Measurements from ENCODE around the gene NUP93. TPM values are rescaled to one million over a fixed set of nuclear protein-coding genes. Genes with fewer than 3 reads are reported as not detected.
A peak's percentile ranks its signal among the peaks of the same experiment; 100 is the strongest.

The NUP93 gene
- total and polyA plus RNA-seq, 4 donors = 27.4 to 59.9 (median 51.2) TPM

- 93 to 96% methylated on average over 5 of the region's 5 CpGs for WGBS, 2 donors
Measured at GRCh38 chr16:56697456-56698155, 32.3 kb upstream of the NUP93 start.

GRCh38 chr16:56700195-56700594 lies 29.7 kb upstream of the NUP93 start:
- H3K9me3 ChIP-seq (ENCODE audit: control insufficient read depth in 4 of 4, insufficient read depth in 3 of 4, low read length in 3 of 4) = peaks cover 0 to 3% (median 0%) of the 10 kb centered on the region in 4 donors
- H3K27me3 ChIP-seq (ENCODE audit: control insufficient read depth in 3 of 3, insufficient read depth in 3 of 3, low read length in 2 of 3) = no peaks in the 10 kb centered on the region
- H3K4me3 ChIP-seq = no peak overlapping the region
- DNase-seq (peak in 1 of 3 donors; percentile 26), ATAC-seq (ENCODE audit: insufficient read depth, low FRiP score) (no peak)
- no peak overlapping the region for H3K27ac ChIP-seq (ENCODE audit: low read depth in 1 of 2, low read length in 1 of 2)
- TF ChIP-seq CTCF (IDR thresholded peaks at IDR 0.05; ENCODE audit: control extremely low read depth, extremely low read depth) = no peak
- H3K4me1 ChIP-seq (ENCODE audit: control insufficient read depth in 5 of 5, insufficient read depth in 5 of 5, low read length in 5 of 5) = no peaks in the 10 kb centered on the region
- no peaks in the 10 kb centered on the region for H3K36me3 ChIP-seq (ENCODE audit: control insufficient read depth in 4 of 4, insufficient read depth in 4 of 4, low read length in 4 of 4)
- WGBS, 2 donors = 50 to 93% methylated on average over 1 of the region's 1 CpG
- H3K9ac ChIP-seq (ENCODE audit: insufficient read depth in 1 of 2, low read length in 2 of 2) = no peak overlapping the region

More at GRCh38 chr16:56697456-56698155, 32.3 kb upstream of the NUP93 start:
- no peaks in the 10 kb centered on the region for H3K27me3 ChIP-seq (ENCODE audit: control insufficient read depth in 3 of 3, insufficient read depth in 3 of 3, low read length in 2 of 3)
- no peak overlapping the region for H3K9ac ChIP-seq (ENCODE audit: insufficient read depth in 1 of 2, low read length in 2 of 2)
- no peak for TF ChIP-seq CTCF (IDR thresholded peaks at IDR 0.05; ENCODE audit: control extremely low read depth, extremely low read depth)
- ATAC-seq (ENCODE audit: insufficient read depth, low FRiP score) (no peak), DNase-seq (no peak)
- H3K27ac ChIP-seq (ENCODE audit: low read depth in 1 of 2, low read length in 1 of 2) = no peak overlapping the region
- no peaks in the 10 kb centered on the region for H3K4me1 ChIP-seq (ENCODE audit: control insufficient read depth in 5 of 5, insufficient read depth in 5 of 5, low read length in 5 of 5)
- no peak overlapping the region for H3K4me3 ChIP-seq
- H3K9me3 ChIP-seq (ENCODE audit: control insufficient read depth in 4 of 4, insufficient read depth in 3 of 4, low read length in 3 of 4) = peaks cover 0 to 3% (median 0%) of the 10 kb centered on the region in 4 donors
- no peaks in the 10 kb centered on the region for H3K36me3 ChIP-seq (ENCODE audit: control insufficient read depth in 4 of 4, insufficient read depth in 4 of 4, low read length in 4 of 4)

GRCh38 chr16:56700631-56701030 lies 29.3 kb upstream of the NUP93 start:
- WGBS, 2 donors = 99 to 100% methylated on average over 1 of the region's 1 CpG
- Histone ChIP-seq H3K4me3 (no peak overlapping the region), H3K36me3 (ENCODE audit: control insufficient read depth in 4 of 4, insufficient read depth in 4 of 4, low read length in 4 of 4) (no peaks in the 10 kb centered on the region), H3K9me3 (ENCODE audit: control insufficient read depth in 4 of 4, insufficient read depth in 3 of 4, low read length in 3 of 4) (peaks cover 0 to 3% (median 0%) of the 10 kb centered on the region in 4 donors), H3K27ac (ENCODE audit: low read depth in 1 of 2, low read length in 1 of 2) (no peak overlapping the region), H3K9ac (ENCODE audit: insufficient read depth in 1 of 2, low read length in 2 of 2) (no peak overlapping the region), H3K27me3 (ENCODE audit: control insufficient read depth in 3 of 3, insufficient read depth in 3 of 3, low read length in 2 of 3) (no peaks in the 10 kb centered on the region), H3K4me1 (ENCODE audit: control insufficient read depth in 5 of 5, insufficient read depth in 5 of 5, low read length in 5 of 5) (no peaks in the 10 kb centered on the region)
- DNase-seq (no peak), ATAC-seq (ENCODE audit: insufficient read depth, low FRiP score) (no peak)
- TF ChIP-seq CTCF (IDR thresholded peaks at IDR 0.05; ENCODE audit: control extremely low read depth, extremely low read depth) = no peak
